KMS-11 (cell line): ENCODE results near the gene TWIST2.

Experiments used
- H2AFZ ChIP-seq: fragments of 200-600 bp; sonication (generic); 2 replicates; pipeline ENCODE4 v1.6.1; 2016; ENCODE audit warnings: antibody characterized with exemption, mixed run types, low read depth
- H3K27ac ChIP-seq: fragments of 200-600 bp; sonication (generic); 2 replicates; pipeline ENCODE4 v1.6.1; 2016; ENCODE audit warnings: mild to moderate bottlenecking, mixed run types
- H3K27me3 ChIP-seq: fragments of 200-600 bp; sonication (generic); 2 replicates; pipeline ENCODE4 v1.6.1; 2017; ENCODE audit warnings: mild to moderate bottlenecking, low read depth, mixed run types, moderate library complexity; ENCODE audit not compliant: insufficient read depth
- H3K36me3 ChIP-seq: fragments of 200-600 bp; sonication (generic); 2 replicates; pipeline ENCODE4 v1.6.1; 2017; ENCODE audit warnings: mild to moderate bottlenecking, mixed run types; ENCODE audit not compliant: insufficient read depth
- H3K4me1 ChIP-seq: fragments of 200-600 bp; sonication (generic); 2 replicates; pipeline ENCODE4 v1.6.1; 2016; ENCODE audit warnings: mild to moderate bottlenecking, low read depth, mixed run types; ENCODE audit not compliant: poor library complexity, severe bottlenecking
- H3K4me2 ChIP-seq: fragments of 200-600 bp; sonication (generic); 2 replicates; pipeline ENCODE4 v1.7.0; 2016; ENCODE audit warnings: mild to moderate bottlenecking, mixed run types
- H3K4me3 ChIP-seq: fragments of 200-600 bp; sonication (generic); IDR thresholded peaks from 2 replicates; pipeline ENCODE4 v1.6.1; 2017; ENCODE audit warnings: low read depth, low read length, mixed read lengths; ENCODE audit not compliant: insufficient read depth
- H3K79me2 ChIP-seq: fragments of 200-600 bp; sonication (generic); 2 replicates; pipeline ENCODE4 v1.6.1; 2016; ENCODE audit warnings: low read depth, mixed run types; ENCODE audit not compliant: insufficient read depth
- H3K9ac ChIP-seq: fragments of 200-600 bp; sonication (generic); 2 replicates; pipeline ENCODE4 v1.6.1; 2016; ENCODE audit warnings: mild to moderate bottlenecking, mixed run types
- H4K20me1 ChIP-seq: fragments of 200-600 bp; sonication (generic); 2 replicates; pipeline ENCODE4 v1.6.1; 2016; ENCODE audit warnings: mild to moderate bottlenecking, mixed run types; ENCODE audit not compliant: insufficient read depth
- TF ChIP-seq, protein P1 (sequence below): fragments of 200-600 bp; sonication (generic); conservative IDR thresholded peaks from 2 replicates; pipeline ENCODE4 v1.6.1; 2017; ENCODE audit warnings: low read depth, mild to moderate bottlenecking, antibody characterized with exemption, low read length, moderate library complexity, mixed read lengths

Gene TWIST2

GRCh38 chr2:238924032-238924431 is 76.1 kb downstream of the TWIST2 start:
- Histone ChIP-seq H2AFZ (no peak overlapping the region), H3K27ac (no peak overlapping the region), H3K4me3 (no peak overlapping the region), H3K36me3 (no peaks in the 10 kb centered on the region), H3K4me2 (no peak overlapping the region), H4K20me1 (no peaks in the 10 kb centered on the region), H3K4me1 (no peaks in the 10 kb centered on the region), H3K9ac (no peak overlapping the region), H3K79me2 (no peaks in the 10 kb centered on the region), H3K27me3 (peaks cover 30% of the 10 kb centered on the region; the same call in 1 of the 2 replicates)
- TF ChIP-seq, protein P1, sequence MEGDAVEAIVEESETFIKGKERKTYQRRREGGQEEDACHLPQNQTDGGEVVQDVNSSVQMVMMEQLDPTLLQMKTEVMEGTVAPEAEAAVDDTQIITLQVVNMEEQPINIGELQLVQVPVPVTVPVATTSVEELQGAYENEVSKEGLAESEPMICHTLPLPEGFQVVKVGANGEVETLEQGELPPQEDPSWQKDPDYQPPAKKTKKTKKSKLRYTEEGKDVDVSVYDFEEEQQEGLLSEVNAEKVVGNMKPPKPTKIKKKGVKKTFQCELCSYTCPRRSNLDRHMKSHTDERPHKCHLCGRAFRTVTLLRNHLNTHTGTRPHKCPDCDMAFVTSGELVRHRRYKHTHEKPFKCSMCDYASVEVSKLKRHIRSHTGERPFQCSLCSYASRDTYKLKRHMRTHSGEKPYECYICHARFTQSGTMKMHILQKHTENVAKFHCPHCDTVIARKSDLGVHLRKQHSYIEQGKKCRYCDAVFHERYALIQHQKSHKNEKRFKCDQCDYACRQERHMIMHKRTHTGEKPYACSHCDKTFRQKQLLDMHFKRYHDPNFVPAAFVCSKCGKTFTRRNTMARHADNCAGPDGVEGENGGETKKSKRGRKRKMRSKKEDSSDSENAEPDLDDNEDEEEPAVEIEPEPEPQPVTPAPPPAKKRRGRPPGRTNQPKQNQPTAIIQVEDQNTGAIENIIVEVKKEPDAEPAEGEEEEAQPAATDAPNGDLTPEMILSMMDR, result no peak

DNA sequence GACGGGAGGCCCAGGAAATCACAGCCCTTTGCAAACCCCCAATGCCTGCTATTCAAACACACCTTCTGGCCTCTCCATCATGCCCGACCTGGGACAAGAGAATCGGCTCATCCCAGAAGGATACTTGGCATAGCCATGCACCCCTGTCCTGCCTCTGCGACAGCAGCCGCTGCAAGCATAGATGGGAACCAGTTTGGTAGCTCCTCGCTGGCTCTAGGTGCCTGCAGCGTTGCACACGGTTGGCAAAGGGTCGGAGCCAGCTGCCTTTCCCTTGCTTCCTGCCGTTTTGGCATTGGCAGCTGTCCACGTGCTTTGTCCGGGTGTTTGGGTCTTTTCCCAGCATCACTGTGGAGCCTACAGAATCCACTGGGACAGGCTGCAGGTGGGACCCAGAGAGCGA is 76.9 kb downstream of the TWIST2 start:
- Histone ChIP-seq H3K36me3 (no peaks in the 10 kb centered on the region), H3K4me2 (no peak overlapping the region), H3K4me1 (no peaks in the 10 kb centered on the region), H3K4me3 (no peak overlapping the region), H3K27me3 (peaks cover 30% of the 10 kb centered on the region; the same call in 1 of the 2 replicates), H2AFZ (no peak overlapping the region), H4K20me1 (no peaks in the 10 kb centered on the region), H3K27ac (no peak overlapping the region), H3K9ac (no peak overlapping the region), H3K79me2 (no peaks in the 10 kb centered on the region)
- TF ChIP-seq, protein P1, result no peak

- peaks cover 30% of the 10 kb centered on the region; the same call in 1 of the 2 replicates for H3K27me3 ChIP-seq
- TF ChIP-seq, protein P1, result no peak
- no peaks in the 10 kb centered on the region for H3K36me3 ChIP-seq
- H3K27ac ChIP-seq, result no peak overlapping the region
- no peak overlapping the region for H2AFZ ChIP-seq
- no peaks in the 10 kb centered on the region for H3K79me2 ChIP-seq
- no peak overlapping the region for H3K9ac ChIP-seq
- H3K4me2 ChIP-seq, result no peak overlapping the region
- no peaks in the 10 kb centered on the region for H3K4me1 ChIP-seq
- no peak overlapping the region for H3K4me3 ChIP-seq
- H4K20me1 ChIP-seq, result no peaks in the 10 kb centered on the region
Observed at GRCh38 chr2:238925281-238925680, 77.4 kb downstream of the TWIST2 start.

- Histone ChIP-seq H3K79me2 (no peaks in the 10 kb centered on the region), H3K4me1 (no peaks in the 10 kb centered on the region), H2AFZ (no peak overlapping the region), H3K27me3 (peaks cover 30% of the 10 kb centered on the region; the same call in 1 of the 2 replicates), H4K20me1 (no peaks in the 10 kb centered on the region), H3K9ac (no peak overlapping the region), H3K4me3 (no peak overlapping the region), H3K27ac (no peak overlapping the region), H3K4me2 (no peak overlapping the region), H3K36me3 (no peaks in the 10 kb centered on the region)
- TF ChIP-seq, protein P1, result no peak
Observed at GRCh38 chr2:238925816-238926521, 78.1 kb downstream of the TWIST2 start.
